ENCODE results near the gene SLC5A3.

DNA sequence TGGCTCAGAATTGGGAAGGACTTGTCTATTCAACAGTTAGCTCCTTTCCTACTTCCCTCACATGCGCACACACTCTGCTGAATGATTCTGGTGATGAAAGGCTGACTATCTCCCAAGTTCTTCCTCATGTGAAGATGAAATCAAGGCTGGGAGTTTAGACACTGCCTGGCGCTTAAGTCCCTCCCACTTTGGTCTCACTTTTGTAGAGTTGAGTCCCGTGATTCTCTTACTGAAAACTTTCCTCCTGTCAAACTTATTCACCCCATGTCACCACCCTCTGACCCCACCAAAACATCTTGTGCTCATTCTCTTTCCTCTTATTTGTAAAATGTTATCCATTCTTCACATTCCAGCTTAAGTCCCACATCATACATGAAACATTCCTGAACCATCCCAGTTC is 8.4 kb upstream of the SLC5A3 start:
- TF ChIP-seq, protein P1, sequence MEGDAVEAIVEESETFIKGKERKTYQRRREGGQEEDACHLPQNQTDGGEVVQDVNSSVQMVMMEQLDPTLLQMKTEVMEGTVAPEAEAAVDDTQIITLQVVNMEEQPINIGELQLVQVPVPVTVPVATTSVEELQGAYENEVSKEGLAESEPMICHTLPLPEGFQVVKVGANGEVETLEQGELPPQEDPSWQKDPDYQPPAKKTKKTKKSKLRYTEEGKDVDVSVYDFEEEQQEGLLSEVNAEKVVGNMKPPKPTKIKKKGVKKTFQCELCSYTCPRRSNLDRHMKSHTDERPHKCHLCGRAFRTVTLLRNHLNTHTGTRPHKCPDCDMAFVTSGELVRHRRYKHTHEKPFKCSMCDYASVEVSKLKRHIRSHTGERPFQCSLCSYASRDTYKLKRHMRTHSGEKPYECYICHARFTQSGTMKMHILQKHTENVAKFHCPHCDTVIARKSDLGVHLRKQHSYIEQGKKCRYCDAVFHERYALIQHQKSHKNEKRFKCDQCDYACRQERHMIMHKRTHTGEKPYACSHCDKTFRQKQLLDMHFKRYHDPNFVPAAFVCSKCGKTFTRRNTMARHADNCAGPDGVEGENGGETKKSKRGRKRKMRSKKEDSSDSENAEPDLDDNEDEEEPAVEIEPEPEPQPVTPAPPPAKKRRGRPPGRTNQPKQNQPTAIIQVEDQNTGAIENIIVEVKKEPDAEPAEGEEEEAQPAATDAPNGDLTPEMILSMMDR (IDR thresholded peaks at IDR 0.05) = no peak
- TF ChIP-seq POLR2A (IDR thresholded peaks at IDR 0.05) (no peak), EP300 (IDR thresholded peaks at IDR 0.05) (no peak)
